ENCODE results near the gene CYP26B1.

DNA sequence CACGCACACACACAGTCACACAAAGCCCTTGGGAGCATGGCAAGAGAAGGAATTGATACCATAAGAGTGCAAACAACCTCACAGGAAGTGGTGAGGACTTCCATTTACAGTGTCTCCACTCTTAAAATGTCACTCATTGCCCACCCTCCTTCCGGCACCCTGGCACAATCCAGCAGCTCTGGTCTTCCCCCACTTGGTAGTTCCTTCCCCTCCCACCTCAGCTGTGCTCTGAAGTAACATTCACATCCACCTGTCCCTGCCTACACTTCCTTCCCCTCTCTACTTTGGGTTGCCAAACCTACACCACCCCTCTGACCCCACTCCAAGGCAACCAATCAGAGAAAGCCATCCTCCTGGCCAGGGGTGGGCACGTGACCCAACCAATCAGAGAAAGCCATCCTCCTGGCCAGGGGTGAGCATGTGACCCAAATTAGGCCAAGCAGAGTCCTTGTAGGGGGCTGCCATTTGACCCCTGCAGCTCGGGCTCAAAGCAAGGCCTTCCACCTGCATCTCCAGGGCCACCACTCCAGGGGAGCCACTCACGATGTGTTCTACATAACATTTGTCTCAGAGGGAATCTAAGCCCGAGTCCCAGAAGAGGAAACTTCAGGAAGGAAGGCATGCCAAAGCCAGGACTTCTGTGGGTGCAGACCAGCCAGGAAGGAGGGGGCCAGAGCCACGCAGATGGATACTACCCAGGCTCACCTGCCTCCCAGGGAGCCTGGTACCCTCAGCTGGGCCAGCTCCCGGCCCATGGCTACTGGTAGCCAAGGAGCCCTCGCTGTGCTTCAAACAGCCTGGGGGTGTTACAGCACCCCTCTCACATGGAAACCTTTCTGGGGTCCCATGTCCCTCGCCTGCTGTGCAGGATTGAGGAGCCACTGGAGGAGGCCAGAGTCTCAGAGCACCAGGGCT lies 21.2 kb downstream of the CYP26B1 start:
- TF ChIP-seq, protein P1, sequence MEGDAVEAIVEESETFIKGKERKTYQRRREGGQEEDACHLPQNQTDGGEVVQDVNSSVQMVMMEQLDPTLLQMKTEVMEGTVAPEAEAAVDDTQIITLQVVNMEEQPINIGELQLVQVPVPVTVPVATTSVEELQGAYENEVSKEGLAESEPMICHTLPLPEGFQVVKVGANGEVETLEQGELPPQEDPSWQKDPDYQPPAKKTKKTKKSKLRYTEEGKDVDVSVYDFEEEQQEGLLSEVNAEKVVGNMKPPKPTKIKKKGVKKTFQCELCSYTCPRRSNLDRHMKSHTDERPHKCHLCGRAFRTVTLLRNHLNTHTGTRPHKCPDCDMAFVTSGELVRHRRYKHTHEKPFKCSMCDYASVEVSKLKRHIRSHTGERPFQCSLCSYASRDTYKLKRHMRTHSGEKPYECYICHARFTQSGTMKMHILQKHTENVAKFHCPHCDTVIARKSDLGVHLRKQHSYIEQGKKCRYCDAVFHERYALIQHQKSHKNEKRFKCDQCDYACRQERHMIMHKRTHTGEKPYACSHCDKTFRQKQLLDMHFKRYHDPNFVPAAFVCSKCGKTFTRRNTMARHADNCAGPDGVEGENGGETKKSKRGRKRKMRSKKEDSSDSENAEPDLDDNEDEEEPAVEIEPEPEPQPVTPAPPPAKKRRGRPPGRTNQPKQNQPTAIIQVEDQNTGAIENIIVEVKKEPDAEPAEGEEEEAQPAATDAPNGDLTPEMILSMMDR (IDR thresholded peaks at IDR 0.05 in 8 of 11, conservative IDR thresholded peaks at IDR 0.05 in 3 of 11), result no peak
- TF ChIP-seq POLR2A (IDR thresholded peaks at IDR 0.05) (no peak), POLR2AphosphoS5 (IDR thresholded peaks at IDR 0.05) (no peak)

Measured in spleen (tissue), 7 donors.